Rectal smooth muscle tissue (tissue), 1 donor: Measurements from ENCODE around the gene IQSEC1.

ENCODE experiments used
- H3K27ac ChIP-seq: one replicate; pipeline ENCODE4 v1.7.0; 2013; ENCODE audit warnings: low read depth, low read length, inconsistent platforms
- H3K27me3 ChIP-seq: one replicate; pipeline ENCODE4 v1.7.0; 2013; ENCODE audit warnings: low read length; ENCODE audit not compliant: control insufficient read depth, insufficient read depth
- H3K36me3 ChIP-seq: one replicate; pipeline ENCODE4 v1.7.0; 2013; ENCODE audit warnings: low read length; ENCODE audit not compliant: control insufficient read depth, insufficient read depth
- H3K4me1 ChIP-seq: one replicate; pipeline ENCODE4 v1.7.0; 2013; ENCODE audit warnings: low read length; ENCODE audit not compliant: control insufficient read depth, insufficient read depth
- H3K4me3 ChIP-seq: one replicate; pipeline ENCODE4 v1.7.0; 2013; ENCODE audit warnings: low read length
- H3K9ac ChIP-seq: one replicate; pipeline ENCODE4 v1.7.0; 2013; ENCODE audit warnings: low read length

The IQSEC1 gene

DNA sequence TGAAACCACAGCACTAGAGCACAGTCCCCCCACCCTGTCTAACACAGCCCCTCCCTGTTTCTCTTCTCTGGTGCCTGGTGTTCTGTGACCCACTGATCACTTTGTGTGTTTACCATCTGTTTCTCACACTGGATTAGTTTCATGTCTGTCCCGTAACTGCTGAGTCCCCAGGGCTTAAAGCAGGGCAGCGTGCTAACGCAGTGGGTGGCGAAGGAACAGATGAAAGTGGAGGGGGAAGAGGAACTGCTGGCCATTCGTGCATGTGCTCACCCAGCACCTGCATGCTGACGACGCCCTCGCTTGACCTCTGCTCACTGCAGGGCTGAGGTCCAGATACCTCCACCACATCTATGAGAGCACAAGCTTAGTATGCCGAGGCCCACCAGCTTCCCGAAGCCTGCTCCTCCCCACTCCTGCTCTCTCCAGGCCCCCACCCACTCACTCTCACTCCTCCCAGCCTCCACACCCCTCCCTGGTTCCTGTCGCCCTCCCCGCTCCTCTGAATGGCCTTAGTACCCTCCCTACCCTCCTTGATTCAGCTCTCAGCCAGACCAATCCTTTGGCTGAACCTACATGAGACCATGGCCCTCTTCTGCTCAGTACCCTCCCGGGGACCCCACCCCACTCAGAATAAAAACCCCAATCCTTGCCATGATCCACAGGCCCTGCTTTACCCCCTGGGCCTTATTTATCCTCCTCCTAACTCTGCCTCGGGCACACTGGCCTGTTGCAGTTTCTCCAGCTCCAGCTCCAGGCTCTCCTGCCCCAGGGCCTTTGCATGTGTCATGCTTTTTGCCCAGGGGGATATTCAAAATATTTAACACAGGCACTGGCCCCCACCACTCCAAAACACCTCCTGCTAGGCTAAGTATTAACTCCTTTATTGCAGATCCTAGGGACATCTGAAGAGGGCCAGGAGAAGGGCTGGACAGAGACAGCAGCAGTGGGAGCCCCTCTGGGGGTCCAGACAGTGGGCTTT lies 15.1 kb upstream of the IQSEC1 start:
- Histone ChIP-seq H3K4me3 (no peak overlapping the region), H3K9ac (no peak overlapping the region), H3K27ac (no peak overlapping the region), H3K27me3 (peaks cover 2% of the 10 kb centered on the region), H3K36me3 (no peaks in the 10 kb centered on the region), H3K4me1 (no peaks in the 10 kb centered on the region)

DNA sequence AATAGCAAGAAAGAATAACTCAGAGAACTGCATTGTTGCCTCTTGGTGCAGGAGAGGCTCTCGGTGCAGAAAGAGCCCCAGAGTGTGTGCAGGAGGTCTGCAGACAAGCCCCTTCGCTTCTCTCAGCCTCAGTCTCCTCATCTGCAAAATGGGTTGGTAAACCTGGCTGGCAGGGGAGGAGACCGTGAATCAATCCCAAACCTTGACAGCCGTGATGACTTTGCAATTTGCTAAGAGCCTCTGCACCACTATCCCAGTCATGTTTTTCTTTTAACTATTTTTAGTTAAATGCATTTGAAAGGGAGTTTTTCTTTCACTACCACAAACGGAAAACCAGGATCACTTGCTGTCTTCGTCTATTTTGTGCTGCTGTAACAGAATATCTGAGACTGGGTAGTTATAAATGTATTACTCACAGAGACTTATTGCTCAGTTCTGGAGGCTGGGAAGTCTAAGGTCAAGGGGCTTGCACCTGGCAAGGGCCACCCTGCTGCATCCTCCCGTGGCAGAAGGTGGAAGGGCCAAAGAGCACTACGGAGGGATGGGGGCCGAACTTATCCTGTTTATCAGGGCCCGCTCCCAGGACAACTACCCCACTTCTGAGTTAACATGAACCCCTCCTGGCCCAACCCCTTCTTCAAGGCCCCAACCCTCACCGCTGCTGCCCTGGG lies 14.2 kb upstream of the IQSEC1 start:
- Histone ChIP-seq H3K27ac (no peak overlapping the region), H3K27me3 (no peaks in the 10 kb centered on the region), H3K36me3 (no peaks in the 10 kb centered on the region), H3K9ac (no peak overlapping the region), H3K4me1 (no peaks in the 10 kb centered on the region), H3K4me3 (no peak overlapping the region)

DNA sequence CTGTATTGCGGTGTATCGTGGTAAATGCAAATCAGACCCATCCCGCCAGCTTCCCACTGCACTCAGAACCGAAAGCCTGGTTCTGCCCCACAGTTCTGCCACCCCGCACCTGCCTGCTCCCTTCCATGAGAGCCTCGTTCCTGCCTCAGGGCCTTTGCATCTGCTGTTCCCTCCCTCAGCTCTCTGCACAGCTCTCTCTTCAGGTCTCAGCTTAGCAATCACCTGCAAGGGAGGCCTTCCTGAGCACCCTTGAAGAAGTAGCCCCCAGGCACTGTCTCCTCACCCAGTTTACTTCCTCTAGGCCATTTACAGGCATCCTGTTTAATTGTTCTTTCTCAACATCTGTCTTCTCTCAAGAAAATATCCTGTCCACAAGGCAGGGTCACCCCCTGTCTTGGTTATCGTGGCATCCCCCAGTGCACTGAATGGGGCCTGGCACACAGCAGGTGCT lies 13.3 kb upstream of the IQSEC1 start:
- H3K9ac ChIP-seq = no peak overlapping the region
- no peak overlapping the region for H3K4me3 ChIP-seq
- H3K27ac ChIP-seq = no peak overlapping the region
- no peaks in the 10 kb centered on the region for H3K36me3 ChIP-seq
- no peaks in the 10 kb centered on the region for H3K27me3 ChIP-seq
- H3K4me1 ChIP-seq = no peaks in the 10 kb centered on the region

DNA sequence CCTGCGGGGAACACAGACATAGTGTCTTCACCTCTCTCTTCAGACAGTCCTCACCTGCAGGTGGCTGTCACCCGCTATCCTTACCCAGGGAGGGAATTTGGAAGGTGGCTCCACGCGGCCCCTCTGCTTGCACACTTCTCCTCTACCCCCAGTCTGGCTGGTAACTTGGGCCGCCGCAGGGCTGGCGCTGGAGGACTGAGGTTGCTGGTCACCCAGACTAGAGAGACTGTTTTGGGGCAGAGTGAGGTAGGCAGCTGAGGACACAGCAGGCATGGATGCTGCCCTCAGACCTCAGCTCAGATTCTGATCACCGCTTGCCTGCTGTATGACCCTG lies 12.6 kb upstream of the IQSEC1 start:
- Histone ChIP-seq H3K27me3 (no peaks in the 10 kb centered on the region), H3K9ac (no peak overlapping the region), H3K27ac (no peak overlapping the region), H3K4me1 (no peaks in the 10 kb centered on the region), H3K36me3 (no peaks in the 10 kb centered on the region), H3K4me3 (no peak overlapping the region)

DNA sequence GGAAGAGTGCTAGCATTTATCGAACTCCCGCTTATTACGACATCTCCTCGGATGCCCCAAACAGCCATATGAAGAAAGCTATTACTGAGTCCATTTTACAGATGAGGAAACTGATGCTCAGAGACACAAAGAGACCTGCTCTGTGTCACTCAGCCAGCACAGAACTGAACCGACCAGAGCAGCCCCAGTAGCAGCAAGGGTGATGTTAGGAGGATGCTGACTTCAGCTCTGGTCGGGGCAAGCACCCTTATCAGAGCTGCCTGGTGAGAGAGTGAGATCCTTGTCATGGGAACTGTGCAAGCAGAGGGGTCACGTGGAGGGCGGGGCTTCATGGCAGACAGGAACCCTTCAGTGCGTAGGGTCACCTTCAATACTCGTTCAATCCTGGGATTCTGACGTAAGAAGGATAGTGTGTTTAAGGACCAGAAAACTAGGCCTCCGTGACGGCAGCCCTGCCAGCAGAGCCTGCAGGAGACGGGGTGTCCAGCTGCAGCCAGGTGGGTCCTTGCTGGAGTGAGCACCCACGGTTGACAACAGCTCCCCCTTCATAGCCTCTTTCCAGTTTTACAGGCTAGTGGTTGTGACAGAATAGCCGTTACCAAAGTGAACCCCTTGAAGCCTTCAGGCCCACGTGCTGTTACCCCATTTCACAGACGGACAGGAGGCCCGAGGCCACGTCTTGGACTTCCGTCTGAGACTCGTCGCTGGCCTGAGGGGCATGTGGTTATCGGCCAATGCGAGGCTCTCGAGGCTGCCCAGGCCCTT lies 12.0 kb upstream of the IQSEC1 start:
- no peaks in the 10 kb centered on the region for H3K36me3 ChIP-seq
- H3K27ac ChIP-seq = no peak overlapping the region
- no peaks in the 10 kb centered on the region for H3K27me3 ChIP-seq
- H3K9ac ChIP-seq = no peak overlapping the region
- no peaks in the 10 kb centered on the region for H3K4me1 ChIP-seq
- no peak overlapping the region for H3K4me3 ChIP-seq

DNA sequence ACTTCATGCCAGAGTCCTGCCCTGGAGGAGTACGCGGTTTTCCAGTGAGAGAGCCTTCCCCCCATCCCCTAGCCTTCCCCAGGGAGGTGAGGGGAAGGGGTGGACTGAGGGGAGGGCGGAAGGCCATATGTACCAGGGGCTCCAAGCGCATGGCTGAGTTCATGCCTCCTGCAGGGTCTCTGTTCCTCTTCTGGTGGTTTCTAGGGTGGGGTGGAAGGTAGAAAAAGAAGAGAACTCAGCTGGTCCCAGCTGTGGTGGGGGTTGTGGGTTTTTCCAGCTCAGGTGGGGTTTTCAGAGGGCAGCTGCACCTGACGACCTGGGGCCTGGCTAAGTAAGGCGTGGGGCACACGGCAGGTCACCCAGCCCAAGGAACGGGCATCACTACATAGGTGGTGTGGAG lies 10.7 kb upstream of the IQSEC1 start:
- Histone ChIP-seq H3K9ac (no peak overlapping the region), H3K36me3 (no peaks in the 10 kb centered on the region), H3K27me3 (no peaks in the 10 kb centered on the region), H3K4me3 (no peak overlapping the region), H3K27ac (no peak overlapping the region), H3K4me1 (no peaks in the 10 kb centered on the region)

DNA sequence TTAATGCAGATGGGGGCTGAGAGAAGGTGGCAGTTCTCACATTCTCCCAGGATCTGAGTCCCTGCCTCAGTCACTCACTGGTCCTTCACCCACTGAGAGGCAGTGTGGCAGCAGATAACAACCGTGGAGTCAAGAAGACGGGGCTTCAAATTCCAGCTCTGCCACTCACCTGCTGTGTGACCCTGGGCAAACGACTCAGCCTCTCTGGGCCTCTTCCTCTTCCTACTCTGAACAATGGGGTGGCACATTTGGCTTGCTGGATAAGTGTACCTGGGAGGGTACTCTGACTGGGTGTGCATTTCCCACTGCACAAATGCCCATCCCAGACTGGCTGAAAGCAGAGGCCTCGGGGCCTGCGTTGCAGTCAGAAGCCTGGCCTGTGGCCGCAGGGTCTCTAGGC lies 10.0 kb upstream of the IQSEC1 start:
- Histone ChIP-seq H3K27ac (no peak overlapping the region), H3K4me3 (no peak overlapping the region), H3K9ac (no peak overlapping the region), H3K27me3 (no peaks in the 10 kb centered on the region), H3K36me3 (no peaks in the 10 kb centered on the region), H3K4me1 (no peaks in the 10 kb centered on the region)

DNA sequence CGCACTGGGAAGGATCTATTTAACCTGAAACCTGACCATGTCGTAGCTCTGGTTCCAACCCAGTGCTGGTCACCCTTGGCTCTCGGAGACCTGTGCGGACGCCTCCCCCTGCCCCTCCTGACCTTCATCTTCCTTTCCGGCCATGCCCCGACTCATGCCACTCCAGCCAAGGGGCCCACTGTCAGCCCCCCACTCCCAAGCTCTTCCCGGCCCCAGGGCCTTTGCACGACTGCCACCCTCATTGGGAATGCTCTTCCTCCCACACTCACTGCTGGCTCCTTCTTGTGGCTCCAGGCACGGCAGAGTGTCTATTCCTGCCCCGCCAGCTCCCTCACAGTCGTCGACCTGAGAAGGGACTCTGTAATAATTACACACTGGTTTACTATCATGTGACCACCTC lies 9.4 kb upstream of the IQSEC1 start:
- no peaks in the 10 kb centered on the region for H3K36me3 ChIP-seq
- no peaks in the 10 kb centered on the region for H3K27me3 ChIP-seq
- no peak overlapping the region for H3K27ac ChIP-seq
- H3K4me3 ChIP-seq = no peak overlapping the region
- no peak overlapping the region for H3K9ac ChIP-seq
- no peaks in the 10 kb centered on the region for H3K4me1 ChIP-seq

DNA sequence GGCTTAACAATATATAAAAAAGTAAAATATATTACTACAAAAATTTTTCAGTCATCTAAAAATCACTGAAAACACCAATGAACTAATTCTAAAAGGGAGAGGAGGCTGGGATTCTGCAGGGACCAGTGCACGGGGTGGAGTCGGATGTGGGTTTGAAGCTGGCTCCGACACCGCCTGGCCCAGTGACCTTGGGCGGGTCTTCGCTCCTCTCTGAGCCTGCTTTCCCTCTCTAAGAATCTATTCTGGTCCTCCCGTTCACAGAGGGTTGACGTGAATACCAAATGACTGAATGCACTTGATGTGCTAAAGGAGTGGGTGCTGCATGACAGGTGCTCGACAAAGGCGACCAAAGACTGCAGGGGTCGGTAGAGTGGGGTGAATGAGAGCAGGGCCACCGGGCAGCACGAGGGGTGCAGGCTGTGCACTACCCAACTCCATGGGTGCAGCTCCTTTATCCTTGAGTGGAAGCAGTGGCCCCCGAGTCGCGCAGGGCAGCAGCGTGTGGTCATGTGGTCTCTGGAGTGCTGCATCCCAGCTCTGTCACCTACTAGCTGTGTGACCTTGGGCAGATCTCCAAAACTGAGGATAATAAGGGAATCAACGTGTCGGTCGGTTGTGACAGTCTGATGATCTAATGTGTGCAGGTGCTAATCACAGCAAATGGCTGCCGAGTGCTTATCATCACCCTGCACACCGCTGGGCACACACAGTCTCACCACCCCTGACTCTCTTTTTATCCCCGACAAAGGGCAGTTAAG lies 8.6 kb upstream of the IQSEC1 start:
- no peak overlapping the region for H3K9ac ChIP-seq
- H3K27me3 ChIP-seq = no peaks in the 10 kb centered on the region
- no peaks in the 10 kb centered on the region for H3K4me1 ChIP-seq
- no peak overlapping the region for H3K27ac ChIP-seq
- no peak overlapping the region for H3K4me3 ChIP-seq
- no peaks in the 10 kb centered on the region for H3K36me3 ChIP-seq

DNA sequence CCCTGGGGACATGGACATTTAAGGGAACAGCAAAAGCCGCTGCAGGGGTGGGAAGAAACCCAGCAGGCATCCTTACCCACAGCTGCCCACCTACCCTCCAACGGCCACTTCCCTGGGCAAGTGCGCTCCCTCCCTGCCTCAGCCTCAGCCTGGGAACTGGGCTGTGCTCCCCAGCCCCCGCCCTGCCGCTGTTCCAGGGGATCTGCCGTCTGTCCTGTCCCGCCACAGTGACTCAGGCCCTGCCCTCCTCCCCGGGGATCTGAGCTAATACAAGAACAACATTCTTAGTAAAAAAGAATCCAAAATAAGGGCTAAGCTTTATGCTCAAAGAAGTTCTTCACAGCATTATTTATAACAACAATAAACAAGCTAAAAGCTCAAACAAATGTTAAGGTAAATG lies 7.4 kb upstream of the IQSEC1 start:
- H3K27me3 ChIP-seq = no peaks in the 10 kb centered on the region
- H3K27ac ChIP-seq = no peak overlapping the region
- H3K36me3 ChIP-seq = no peaks in the 10 kb centered on the region
- H3K4me1 ChIP-seq = no peaks in the 10 kb centered on the region
- no peak overlapping the region for H3K4me3 ChIP-seq
- H3K9ac ChIP-seq = no peak overlapping the region

DNA sequence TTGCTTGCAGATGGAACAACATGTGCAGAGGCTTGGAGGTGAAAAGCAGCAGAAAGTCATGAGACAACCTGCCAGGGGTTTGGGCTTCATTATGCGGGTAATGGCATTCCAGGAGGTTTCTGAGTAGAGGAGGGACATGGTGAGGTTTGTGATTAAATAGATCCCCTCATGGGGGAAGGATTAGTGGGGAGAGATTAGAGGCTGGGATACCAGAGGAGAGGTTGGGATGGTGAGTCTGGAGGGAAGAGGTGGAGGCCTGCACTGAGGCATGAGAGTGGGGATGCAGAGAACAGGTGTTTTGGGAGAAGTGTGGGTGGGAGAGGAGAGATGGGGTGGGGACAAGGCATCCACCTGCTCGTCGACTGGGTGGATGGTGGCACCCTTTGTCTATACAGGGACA lies 6.8 kb upstream of the IQSEC1 start:
- Histone ChIP-seq H3K27me3 (peaks cover 2% of the 10 kb centered on the region), H3K36me3 (no peaks in the 10 kb centered on the region), H3K9ac (no peak overlapping the region), H3K4me3 (no peak overlapping the region), H3K27ac (no peak overlapping the region), H3K4me1 (no peaks in the 10 kb centered on the region)

DNA sequence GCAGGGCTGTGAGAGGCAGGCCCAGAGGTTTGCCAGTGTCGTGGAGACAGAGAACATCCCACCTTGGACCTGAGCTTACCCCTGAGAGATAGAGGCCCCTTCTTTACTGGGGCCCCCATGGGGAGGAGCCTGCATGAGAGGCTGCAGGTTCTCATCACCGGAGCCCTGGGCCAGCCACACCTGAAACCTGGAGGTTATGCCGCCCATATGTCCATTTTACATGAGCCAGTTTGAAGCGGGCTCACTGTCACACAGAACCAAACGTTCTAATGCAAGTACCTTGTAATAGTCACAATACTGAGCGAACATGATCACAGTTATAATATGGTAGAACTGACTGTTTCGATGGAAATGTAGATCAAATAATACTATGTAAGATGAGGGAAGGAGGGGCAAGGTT lies 6.3 kb upstream of the IQSEC1 start:
- Histone ChIP-seq H3K27me3 (peaks cover 7% of the 10 kb centered on the region), H3K4me3 (no peak overlapping the region), H3K27ac (no peak overlapping the region), H3K4me1 (no peaks in the 10 kb centered on the region), H3K36me3 (no peaks in the 10 kb centered on the region), H3K9ac (no peak overlapping the region)
